ENCODE results near the gene NAA40.

Gene NAA40

DNA sequence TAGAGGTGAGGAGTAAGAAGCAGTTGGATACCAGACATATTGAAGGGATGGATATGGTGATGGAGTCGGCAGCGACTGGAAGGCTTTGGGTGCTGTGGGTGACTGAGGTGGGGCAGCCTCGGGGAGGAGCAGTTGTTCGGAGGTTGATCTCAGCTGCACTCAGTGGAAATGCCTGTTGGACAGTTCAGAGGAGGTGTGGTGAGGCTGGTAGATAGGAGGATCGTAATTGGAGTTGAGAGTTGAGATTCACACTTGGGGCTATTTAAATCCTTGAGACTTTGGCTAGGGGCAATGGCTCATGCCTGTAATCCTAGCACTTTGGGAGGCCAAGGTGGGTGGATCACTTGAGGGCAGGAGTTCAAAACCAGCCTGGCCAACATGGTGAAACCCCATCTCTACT is 54.3 kb downstream of the NAA40 start:
- ATAC-seq = no peak

DNA sequence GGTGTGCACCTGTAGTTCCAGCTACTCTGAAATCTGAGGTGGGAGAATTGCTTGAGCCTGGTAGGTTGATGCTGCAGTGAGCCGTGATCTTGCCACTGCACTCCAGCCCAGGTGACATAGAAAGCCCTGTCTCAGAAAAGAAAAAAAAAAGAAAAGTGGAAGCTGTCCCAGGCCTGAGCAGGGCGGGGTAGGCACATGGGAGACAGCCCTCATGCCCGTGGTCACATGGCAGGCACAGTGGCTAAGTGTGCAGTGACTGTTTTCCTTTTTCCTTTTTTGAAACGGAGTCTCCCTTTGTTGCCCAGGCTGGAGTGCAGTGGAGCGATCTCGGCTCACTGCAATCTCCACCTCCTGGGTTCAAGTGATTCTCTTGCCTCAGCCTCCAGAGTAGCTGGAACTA is 55.2 kb downstream of the NAA40 start:
- no peak for ATAC-seq

DNA sequence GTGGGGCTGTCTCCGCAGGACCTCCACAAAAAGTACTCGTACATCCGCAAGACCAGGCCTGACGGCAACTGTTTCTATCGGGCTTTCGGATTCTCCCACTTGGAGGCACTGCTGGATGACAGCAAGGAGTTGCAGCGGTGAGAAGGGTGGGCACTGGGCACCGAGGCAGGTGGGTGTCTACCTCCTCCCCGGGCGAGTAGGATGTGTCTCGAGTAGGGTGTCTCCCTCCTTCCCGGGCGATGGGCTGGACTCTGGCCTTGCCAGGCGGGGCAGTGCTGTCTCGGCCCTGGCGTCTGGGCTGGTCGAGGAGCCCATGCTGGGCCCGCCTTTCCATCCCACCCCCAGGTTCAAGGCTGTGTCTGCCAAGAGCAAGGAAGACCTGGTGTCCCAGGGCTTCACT is 57.7 kb downstream of the NAA40 start:
- ATAC-seq = no peak

DNA sequence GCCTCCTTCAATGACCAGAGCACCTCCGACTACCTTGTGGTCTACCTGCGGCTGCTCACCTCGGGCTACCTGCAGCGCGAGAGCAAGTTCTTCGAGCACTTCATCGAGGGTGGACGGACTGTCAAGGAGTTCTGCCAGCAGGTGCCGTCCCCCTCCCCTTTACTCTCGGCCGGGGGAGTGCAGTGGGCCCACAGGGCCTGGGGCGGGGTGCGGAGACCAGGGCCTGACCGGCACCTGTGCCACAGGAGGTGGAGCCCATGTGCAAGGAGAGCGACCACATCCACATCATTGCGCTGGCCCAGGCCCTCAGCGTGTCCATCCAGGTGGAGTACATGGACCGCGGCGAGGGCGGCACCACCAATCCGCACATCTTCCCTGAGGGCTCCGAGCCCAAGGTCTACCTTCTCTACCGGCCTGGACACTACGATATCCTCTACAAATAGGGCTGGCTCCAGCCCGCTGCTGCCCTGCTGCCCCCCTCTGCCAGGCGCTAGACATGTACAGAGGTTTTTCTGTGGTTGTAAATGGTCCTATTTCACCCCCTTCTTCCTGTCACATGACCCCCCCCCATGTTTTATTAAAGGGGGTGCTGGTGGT is 58.4 kb downstream of the NAA40 start:
- ATAC-seq = no peak

DNA sequence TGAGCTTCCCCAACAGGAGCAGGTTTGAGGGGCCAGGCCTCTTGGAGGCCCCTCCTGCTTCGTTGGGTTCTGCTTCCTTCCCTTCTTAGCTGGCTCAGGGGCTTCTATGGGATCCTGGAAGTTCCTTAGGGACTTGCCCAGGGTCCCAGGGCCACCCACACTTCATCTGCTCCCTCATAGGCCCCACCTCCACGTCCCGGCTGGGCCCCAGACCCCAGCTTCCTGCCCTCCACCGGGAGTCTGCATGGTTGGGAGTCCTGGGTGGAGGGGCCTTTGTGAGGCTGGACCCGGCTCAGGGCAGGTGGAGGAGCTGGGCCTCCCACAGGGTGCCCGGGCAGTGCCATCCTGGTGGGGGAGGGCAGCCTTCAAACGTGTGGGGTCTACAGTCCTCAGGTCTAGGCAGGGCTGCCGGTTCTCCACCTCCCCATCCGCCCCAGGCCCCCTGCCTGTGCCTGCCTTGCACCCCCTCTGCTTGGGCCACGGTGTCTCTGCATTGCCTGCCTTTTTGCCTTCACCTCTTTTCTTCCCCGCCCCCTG is 59.1 kb downstream of the NAA40 start:
- ATAC-seq = no peak

DNA sequence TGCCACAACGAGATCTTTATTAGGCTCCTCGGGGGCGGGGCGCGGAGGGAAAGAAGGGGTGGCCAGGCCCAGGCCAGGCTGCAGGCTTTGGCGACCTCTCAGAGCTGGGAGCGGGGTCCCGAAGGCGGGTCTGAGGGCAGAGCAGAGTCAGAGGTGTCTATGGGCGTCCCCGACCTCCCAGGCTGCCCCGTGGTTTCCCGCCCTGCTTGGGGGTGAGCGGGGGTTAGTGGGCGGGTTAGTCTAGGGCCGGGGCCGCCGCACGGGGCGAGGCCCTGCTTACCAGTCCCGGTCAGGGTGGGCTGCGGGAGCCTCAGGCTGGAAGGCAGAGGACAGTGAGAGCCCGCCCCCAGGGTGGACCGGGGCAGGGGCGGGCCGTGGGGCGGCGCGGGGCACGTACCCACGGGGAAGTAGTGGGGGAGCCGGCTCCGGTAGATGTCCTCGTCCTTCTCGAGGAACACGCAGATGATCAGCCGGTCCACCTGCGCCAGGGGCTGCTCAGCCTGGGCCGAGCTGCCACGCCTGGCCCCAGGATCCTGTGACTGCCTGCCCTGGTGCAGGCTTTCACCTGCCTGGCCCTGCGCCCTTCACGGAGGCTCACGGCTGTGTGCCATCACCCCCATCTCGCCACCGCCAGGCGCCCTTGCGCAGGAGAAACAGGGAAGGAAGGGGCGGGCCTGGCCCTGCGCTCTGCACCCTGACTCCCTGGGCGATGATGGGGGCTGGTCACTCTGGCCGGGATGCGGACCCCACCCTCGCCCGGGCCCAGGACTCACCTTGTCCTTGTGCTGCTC is 60.0 kb downstream of the NAA40 start:
- ATAC-seq = no peak

DNA sequence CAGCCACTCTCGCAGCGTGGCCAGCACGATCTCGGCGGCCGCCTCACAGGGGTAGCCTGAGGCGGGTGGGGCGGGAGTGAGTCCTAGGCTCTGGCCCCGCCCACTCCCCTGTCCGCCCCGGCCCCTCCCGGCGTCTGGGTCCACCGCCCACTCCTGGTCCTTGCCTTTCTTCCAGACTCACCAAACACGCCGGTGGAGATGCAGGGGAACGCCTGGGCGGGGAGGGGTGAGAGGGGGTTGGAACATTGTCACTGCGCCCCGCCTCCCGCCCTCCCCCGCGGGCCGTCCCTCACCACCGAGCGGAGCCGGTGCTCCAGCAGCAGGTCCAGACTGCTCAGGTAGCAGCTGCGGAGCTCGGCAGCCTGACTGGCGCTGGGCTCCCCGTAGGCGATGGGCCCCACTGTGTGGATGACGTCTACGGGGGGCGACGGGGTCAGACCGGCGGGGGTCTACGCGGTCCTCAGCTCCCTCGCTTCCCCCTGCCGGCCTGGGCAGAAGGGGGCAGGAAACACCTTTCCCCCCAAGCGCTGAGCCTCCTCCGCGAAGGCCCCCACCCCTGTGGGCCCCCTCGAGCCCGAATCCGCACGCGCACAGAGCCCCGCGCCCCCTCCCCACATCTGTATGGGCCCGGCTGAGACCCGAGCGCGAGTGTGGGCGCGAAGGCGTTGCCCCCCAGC is 60.7 kb downstream of the NAA40 start:
- peak; percentile 62 to 64 for ATAC-seq

DNA sequence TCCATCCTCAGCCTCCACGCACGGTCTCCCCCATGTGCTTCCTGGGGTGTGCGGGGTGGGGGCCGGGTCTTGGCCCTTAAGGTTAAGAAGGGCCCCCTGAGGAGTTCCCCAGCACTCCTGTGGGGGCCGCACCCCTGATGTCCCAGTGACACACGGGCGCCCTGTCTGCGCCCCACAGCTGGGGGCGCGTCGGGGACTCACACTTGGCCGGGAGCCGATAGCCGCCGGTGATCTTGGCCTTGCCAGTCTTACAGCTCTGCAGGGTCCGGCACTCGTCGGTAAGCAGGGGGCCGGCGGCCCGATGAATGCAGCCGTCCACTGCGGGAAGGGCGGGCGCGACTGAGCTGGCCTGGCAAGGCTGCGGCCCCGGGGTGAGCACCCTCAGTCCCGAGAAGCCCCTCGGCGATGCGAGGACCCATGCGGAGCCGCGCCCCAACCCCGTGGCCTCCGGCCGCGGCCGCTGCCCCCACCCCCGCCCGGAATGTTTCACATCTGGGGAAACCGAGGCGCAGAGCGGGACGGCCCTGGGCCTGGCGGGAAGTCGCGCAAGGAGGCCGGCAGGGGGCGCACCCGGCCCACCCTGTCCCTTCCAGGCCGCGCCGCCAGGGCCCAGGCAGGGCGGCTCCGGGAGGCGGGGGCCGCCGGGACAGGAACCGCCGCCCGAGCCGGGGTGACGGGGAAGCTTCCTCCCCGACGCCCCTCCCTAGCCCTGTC is 61.4 kb downstream of the NAA40 start:
- ATAC-seq = peak; percentile 78 to 79

DNA sequence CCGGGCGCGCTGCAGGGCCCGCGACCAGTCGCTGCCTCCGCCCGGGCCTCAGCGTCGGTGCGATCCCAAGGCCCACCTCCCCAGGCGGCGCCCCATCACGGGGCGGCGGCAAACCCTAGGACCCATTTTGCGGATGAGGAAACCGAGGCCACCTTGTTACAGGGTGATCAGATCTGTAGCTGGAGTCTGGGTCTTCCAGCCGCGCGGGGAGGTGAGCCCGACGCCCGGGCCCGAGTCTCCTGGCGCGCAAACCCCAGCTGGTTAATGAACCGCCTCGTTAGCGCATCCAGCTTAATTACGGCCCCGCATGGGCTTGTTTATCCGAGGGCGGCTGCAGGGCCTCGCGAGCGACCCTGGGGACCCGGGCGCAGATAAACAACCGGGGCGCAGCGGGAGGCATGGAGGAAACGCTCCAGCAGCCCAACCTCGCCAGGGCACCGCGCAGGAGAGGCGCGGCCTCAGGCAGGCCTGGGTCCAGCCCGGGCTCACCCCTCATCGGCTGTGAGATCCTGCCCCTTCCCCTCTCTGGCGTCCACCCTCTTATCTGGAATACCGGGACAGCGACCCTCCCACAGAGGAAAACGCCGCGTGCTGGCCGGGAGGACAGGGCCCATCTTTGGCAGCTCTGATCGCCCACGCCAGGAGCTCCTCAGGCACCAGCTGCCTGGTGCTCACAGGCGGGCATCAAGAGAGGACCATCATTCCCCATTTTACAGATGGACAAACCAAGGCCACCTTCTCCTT is 62.1 kb downstream of the NAA40 start:
- peak in 1 of 2 donors; percentile 1 for ATAC-seq

DNA sequence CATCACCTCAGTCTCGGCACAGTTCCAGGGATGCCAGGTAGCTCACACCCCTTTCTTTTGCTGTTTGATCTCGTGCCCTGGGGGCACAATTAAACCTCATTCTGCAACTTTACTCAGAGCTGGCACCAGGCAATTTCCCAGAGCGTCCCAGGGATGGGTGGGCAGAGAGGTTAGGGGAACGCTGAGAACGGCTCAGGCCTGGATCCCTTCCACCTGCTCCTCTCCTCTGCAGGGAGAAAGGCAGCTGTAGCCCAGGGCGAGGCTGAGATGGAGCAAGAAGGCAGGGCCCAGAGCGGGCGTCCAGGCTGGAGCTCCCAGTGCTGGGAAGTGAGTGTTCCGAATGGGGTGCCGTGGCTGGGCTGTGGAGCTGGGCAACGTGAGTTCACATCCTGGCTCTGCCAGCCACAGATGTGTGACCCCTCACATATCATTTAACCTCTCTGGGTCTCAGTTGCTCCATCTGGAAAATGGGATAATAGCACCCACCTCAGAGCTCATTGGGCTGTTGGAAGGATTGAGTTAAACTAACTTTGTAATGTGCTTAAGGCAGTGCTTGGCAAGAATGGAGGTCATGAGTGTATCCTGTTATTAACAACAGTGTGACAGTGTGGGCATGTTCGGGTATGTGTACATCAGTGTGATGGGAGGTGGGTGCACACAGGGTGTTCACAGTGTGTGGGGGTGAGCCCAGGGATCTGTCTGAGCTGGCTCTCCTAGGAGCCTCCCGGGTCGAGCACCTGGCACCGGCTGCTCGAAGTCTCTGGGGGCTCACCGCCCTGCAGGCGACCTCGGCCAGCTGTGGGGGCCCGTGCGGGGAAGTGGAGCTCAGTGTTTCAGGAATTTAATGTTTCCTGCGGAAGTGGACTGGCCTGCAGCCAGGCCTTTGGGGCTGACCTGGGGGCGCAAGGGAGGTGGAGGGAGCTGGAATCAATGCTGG is 63.0 kb downstream of the NAA40 start:
- ATAC-seq = no peak

DNA sequence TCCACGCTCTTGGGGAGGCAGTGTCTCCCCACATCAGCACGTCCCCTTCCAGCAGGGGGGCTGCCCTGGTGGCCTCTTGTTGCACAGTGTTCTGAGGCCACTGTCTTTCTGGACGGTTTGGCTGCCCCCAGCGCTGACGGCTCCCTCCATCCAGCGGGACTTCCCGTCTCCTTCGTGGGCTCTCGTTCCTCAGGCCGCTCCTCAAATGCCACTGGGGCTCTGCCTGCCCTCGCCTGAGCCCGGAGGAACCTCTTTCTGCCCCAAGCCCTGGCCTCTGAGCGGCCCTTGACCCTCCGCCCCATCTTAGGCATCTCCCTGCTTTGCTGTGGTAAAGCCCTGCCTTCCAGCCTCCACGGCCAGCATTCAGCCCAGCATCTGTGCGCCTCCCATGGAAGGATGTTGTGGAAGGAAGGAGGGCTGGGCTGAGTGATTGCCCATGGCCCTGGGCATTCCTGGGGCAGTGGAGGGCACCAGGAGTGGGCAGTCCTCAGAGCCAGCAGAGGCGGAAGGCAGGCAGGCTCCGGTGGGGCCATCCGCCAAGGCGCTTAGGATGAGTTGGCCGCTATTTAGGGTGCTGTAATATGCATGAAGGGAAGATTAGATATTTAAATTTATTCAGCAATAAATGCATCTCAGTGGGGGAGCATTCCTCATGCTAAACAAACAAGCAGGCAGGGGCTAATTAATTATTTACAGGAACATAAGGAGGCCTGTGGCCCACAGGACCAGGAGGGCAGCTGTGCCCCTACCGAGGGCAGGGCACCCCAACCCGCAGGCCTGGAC is 65.2 kb downstream of the NAA40 start:
- ATAC-seq = no peak

DNA sequence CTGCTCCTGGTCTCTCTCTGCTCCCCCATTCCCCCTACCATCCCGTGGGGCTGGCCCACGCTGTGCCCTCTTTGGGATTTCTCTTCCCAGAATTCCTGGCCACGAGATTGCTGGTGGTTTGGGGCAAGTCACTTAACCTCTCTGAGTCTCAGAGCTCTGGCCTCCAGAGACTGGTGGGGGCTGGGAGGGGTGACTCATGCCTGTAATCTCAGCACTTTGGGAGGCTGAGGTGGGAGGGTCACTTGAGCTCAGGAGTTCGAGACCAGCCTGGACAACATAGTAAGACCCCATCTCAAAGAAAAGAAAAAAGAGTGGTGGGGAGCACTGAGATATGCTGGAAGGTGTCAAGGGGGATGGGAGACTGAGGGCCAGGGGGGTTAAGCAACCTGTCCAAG is 65.8 kb downstream of the NAA40 start:
- no peak for ATAC-seq

DNA sequence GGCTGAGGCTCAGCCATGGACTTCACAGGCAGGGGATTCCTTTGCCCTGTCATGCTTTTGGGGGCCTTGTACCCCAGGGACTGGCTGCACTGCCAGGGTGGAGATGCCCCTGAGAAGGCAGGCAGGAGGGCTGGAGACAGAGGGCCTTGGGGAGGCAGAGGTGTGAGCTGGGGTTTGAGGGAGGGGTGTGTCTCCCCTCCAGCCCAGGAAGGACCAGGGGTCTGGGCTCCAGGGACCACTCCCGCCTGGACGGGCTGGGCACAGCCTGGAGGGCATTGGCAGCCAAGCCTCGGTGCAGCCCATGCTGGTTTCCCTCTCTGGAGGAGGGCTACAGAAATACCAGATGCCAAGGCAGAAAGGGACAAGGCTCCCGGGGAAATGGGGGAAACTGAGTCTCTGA is 66.9 kb downstream of the NAA40 start:
- ATAC-seq = no peak

DNA sequence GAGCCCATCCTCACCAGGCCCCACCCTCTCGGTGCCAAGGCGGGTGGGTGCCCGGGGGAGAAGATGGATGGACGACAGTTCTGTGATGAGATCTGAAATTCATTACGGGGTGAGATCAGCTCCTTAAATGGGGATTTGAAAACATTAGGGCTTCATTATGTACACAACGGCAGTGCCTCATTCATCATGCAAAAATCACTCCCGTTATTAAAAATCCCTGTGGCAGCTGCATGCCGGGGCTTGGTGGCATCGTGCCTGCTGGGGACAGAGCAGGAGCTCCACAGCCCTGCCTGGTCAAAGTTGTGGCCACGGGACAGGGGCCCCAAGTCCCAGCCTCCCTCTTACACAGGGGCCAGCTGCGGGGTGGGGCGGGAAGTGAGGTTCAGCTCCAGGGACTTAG is 67.6 kb downstream of the NAA40 start:
- no peak for ATAC-seq

Measured in activated CD4-positive, CD25-positive, alpha-beta regulatory T cell treated with anti-CD3 and anti-CD28 coated beads, Interleukin-2, amount 50 U/mL, for 24 hours (primary cell).